Activated naive CD4-positive, alpha-beta T cell treated with anti-CD3 and anti-CD28 coated beads, Interleukin-2, amount 10 ng/mL, durations not matched to agents 7 days and 5 days (primary cell): ENCODE results near the gene RTP2.

ENCODE experiments used
- CTCF ChIA-PET: fragments of 350-600 bp; sonication (Branson Sonifier 250); formaldehyde crosslinking; loops from one replicate; lab custom pipeline; 2021; ENCODE audit warnings: antibody characterized with exemption; lab: Charles Lee
- DNase-seq: peaks from one replicate; pipeline ENCODE4 v3.0.0-alpha.2; 2020
- H3K27ac Mint-ChIP-seq: one replicate; pipeline ENCODE4 v1.8.0; 2021; ENCODE audit warnings: mild to moderate bottlenecking, moderate library complexity, mixed read lengths
- H3K27me3 Mint-ChIP-seq: one replicate; pipeline ENCODE4 v1.8.0; 2021; ENCODE audit warnings: mild to moderate bottlenecking, mixed read lengths
- H3K36me3 Mint-ChIP-seq: one replicate; pipeline ENCODE4 v1.8.0; 2021; ENCODE audit warnings: mixed read lengths
- H3K4me1 Mint-ChIP-seq: one replicate; pipeline ENCODE4 v1.8.0; 2021; ENCODE audit warnings: mixed read lengths
- H3K4me3 Mint-ChIP-seq: one replicate; pipeline ENCODE4 v1.8.0; 2021; ENCODE audit warnings: mild to moderate bottlenecking, moderate library complexity, mixed read lengths
- H3K9me3 Mint-ChIP-seq: one replicate; pipeline ENCODE4 v1.8.0; 2021; ENCODE audit warnings: mixed read lengths

RTP2 gene

DNA sequence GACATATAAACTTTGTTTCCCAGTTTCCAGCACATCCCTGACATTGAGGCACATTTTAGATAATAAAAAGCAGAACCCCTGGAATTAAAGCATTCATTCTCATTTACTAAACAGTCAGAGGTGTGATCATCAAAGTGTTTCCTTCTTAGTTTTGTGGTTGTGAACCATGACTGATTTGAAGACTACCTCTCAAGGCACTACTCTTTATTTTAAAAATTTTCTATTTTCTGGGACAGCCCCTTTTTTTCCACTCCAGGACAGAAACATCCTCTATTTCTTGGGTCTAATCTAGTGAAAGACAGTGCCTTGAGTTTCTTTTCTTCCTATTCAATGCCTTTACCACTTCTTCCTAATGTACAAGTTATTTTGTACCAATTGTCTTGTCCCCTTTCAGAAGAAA, 37.3 kb downstream of the RTP2 start:
- Mint-ChIP-seq H3K27me3 (peaks cover 13% of the 10 kb centered on the region), H3K27ac (no peak overlapping the region), H3K9me3 (no peaks in the 10 kb centered on the region), H3K36me3 (no peaks in the 10 kb centered on the region), H3K4me3 (no peak overlapping the region), H3K4me1 (no peaks in the 10 kb centered on the region)
- no peak for DNase-seq
- CTCF ChIA-PET, result interaction anchor here (0.6 to 1.4 kb wide), 2 partner anchors 32 to 345 kb away, joined by 3 to 4 read pairs; no protein-coding TSS in a partner anchor

DNA sequence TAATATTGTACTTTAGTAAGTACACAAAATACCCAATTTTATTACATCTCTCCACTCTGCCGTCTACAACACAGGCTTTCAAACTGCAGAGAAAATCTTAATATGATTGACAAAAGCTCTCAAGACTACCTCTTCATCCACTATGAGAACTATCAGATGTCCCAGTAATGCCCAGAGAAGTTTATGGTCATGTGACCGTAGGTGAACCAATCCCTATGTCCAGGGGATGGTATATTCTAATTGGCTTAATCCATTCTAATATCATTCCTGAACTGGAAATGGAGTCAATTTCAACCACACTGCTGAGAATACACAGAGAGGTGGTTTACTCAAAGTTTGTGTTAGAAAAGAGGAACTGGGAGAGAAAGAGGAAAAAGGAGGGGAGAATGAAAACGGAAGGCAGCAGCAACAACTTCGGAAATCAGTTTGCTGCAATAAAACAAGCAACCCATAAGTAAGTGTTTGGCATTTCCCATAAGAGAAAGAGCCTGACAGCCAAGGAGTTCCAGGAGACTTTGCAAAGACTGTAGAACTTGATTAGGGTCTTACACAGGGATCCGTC, 39.4 kb downstream of the RTP2 start:
- Mint-ChIP-seq H3K4me3 (no peak overlapping the region), H3K36me3 (no peaks in the 10 kb centered on the region), H3K27ac (no peak overlapping the region), H3K27me3 (no peaks in the 10 kb centered on the region), H3K9me3 (no peaks in the 10 kb centered on the region), H3K4me1 (no peaks in the 10 kb centered on the region)
- CTCF ChIA-PET, result interaction anchor here (2.3 kb wide), 1 partner anchor 16 kb away, joined by 8 read pairs; no protein-coding TSS in a partner anchor
- no peak for DNase-seq

DNA sequence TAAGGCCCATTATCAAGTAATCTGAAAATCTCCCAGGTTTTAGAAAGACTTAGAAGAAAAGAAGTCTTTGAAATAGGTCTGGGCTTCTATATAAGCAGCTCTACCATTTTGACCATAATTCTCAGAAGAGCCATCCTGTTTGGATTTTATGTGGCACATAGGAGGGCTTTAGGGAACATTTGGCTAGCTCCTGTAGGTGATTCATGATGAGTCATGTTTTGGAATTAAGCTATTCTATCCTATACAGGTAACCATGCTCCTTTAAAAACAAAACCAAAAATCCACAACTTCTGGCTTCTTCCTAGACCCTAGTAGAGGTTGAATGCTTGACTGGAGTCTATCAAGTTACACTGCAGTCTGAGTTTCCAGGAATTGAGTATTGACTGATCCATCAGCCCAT, 41.1 kb downstream of the RTP2 start:
- Mint-ChIP-seq H3K9me3 (no peaks in the 10 kb centered on the region), H3K4me3 (no peak overlapping the region), H3K4me1 (no peaks in the 10 kb centered on the region), H3K36me3 (no peaks in the 10 kb centered on the region), H3K27me3 (no peaks in the 10 kb centered on the region), H3K27ac (no peak overlapping the region)
- DNase-seq, result no peak
- CTCF ChIA-PET, result interaction anchor here (1.7 to 2.3 kb wide), 2 partner anchors 18 to 342 kb away, joined by 8 to 10 read pairs; no protein-coding TSS in a partner anchor

DNA sequence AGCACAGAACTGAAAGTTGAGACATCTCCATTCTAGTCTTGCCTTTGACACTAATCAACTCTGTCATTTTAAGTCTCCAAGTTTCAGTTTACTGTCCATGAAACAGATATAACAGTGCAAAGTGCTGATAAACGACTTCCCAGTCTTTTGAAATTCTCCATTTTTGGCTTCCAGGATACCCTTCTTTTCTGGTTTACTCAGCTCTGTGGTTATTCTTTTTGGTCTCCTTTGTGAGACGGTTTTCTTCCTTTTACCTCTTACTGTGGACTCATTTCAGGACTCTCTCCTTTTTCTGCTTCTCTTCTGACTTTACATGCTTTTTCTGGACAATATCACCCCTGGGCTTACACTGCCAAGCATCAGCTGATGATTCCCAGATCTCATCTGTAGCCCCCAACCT, 51.1 kb downstream of the RTP2 start:
- H3K4me3 Mint-ChIP-seq, result no peak overlapping the region
- H3K4me1 Mint-ChIP-seq, result no peaks in the 10 kb centered on the region
- H3K9me3 Mint-ChIP-seq, result no peaks in the 10 kb centered on the region
- no peak overlapping the region for H3K27ac Mint-ChIP-seq
- no peak for DNase-seq
- peaks cover 43% of the 10 kb centered on the region for H3K27me3 Mint-ChIP-seq
- CTCF ChIA-PET, result no interaction called here
- no peaks in the 10 kb centered on the region for H3K36me3 Mint-ChIP-seq
